AG04449 (cell line): Measurements from ENCODE around the gene NR2E1.

ENCODE experiments used
- CTCF ChIA-PET: fragments of 350-600 bp; formaldehyde crosslinking; extraction: SDS; loops from one replicate; lab custom pipeline; 2021; ENCODE audit warnings: antibody characterized with exemption; lab: Yijun Ruan, JAX
- POLR2A ChIA-PET: fragments of 400-600, 350-600 bp; formaldehyde crosslinking; extraction: SDS; loops from one replicate; lab custom pipeline; 2020; ENCODE audit warnings: antibody characterized with exemption, inconsistent platforms; lab: Yijun Ruan, JAX
- DNase-seq: peaks from one replicate; pipeline ENCODE4 v3.0.0-alpha.2; 2010; ENCODE audit warnings: low read depth, low spot score
- H3K4me3 ChIP-seq: 2 replicates; pipeline ENCODE4 v1.5.1; 2011; ENCODE audit warnings: low read depth, mild to moderate bottlenecking, control low read depth, low read length
- CTCF ChIP-seq: IDR thresholded peaks from one replicate; pipeline ENCODE4 v1.5.1; 2011; ENCODE audit warnings: mild to moderate bottlenecking, moderate library complexity, low read length, control low read depth, inconsistent platforms; ENCODE audit not compliant: insufficient read depth; ENCODE audit errors: missing control alignments

NR2E1 gene

GRCh38 chr6:108165714-108166663, at the start of gene NR2E1:
TSS of gene NR2E1 (plus strand) at chr6:108166022. CDS start at chr6:108166766, 744 bp downstream.
- CTCF ChIA-PET = no interaction called here
- POLR2A ChIA-PET = no interaction called here
- DNase-seq = no peak
- no peak for TF ChIP-seq CTCF
- no peak within 1 kb of the TSS for H3K4me3 ChIP-seq

GRCh38 chr6:108116546-108117426, 49.0 kb upstream of the NR2E1 start:
- no peak for TF ChIP-seq CTCF
- no peak for DNase-seq
- POLR2A ChIA-PET = no interaction called here
- CTCF ChIA-PET = interaction anchor here (0.8 to 1.4 kb wide), 2 partner anchors 375 to 376 kb away, joined by 3 to 8 read pairs; no protein-coding TSS in a partner anchor
- H3K4me3 ChIP-seq = no peak overlapping the region

- no peak for DNase-seq
- ChIA-PET POLR2A (no interaction called here), CTCF (interaction anchor here (1.4 kb wide), 1 partner anchor 374 kb away, joined by 8 read pairs; no protein-coding TSS in a partner anchor)
- TF ChIP-seq CTCF = no peak
- peak overlapping the region; percentile 60 for H3K4me3 ChIP-seq
Observed at GRCh38 chr6:108117427-108118358, 48.1 kb upstream of the NR2E1 start.

GRCh38 chr6:108118359-108118724, 47.5 kb upstream of the NR2E1 start:
- no peak overlapping the region; the same call in 1 of the 2 replicates for H3K4me3 ChIP-seq
- POLR2A ChIA-PET = interaction anchor here (0.6 kb wide), 1 partner anchor 426 kb away, joined by 3 read pairs; no protein-coding TSS in a partner anchor
- CTCF ChIA-PET = interaction anchor here (0.8 to 1.3 kb wide), 3 partner anchors 50 to 379 kb away, joined by 3 to 6 read pairs (median 3); no protein-coding TSS in a partner anchor
- no peak for DNase-seq
- TF ChIP-seq CTCF = no peak
